Activated naive CD8-positive, alpha-beta T cell treated with anti-CD3 and anti-CD28 coated beads, Interleukin-2, amount 10 ng/mL, durations not matched to agents 7 days and 5 days (primary cell): ENCODE measurements around the gene FAM53B. TPM values are rescaled to one million over a fixed set of nuclear protein-coding genes. Genes with fewer than 3 reads are reported as not detected.
A peak's percentile ranks its signal among the peaks of the same experiment; 100 is the strongest.

Experiments
- ATAC-seq: fragments of 150-1000 bp; cut with Tn5 transposase; one replicate; pipeline ENCODE4 v1.10.0; 2021; ENCODE audit warnings: low read depth, moderate library complexity
- POLR2A ChIA-PET: fragments of 350-600 bp; sonication (Branson Sonifier 250); formaldehyde crosslinking; loops from one replicate; lab custom pipeline; 2021; ENCODE audit warnings: antibody characterized with exemption; lab: Charles Lee
- DNase-seq: peaks from one replicate; pipeline ENCODE4 v3.0.0; 2021
- H3K27ac Mint-ChIP-seq: one replicate; pipeline ENCODE4 v1.8.0; 2022; ENCODE audit warnings: mild to moderate bottlenecking, mixed read lengths
- H3K27me3 Mint-ChIP-seq: one replicate; pipeline ENCODE4 v1.8.0; 2022; ENCODE audit warnings: mild to moderate bottlenecking, moderate library complexity, mixed read lengths
- H3K36me3 Mint-ChIP-seq: one replicate; pipeline ENCODE4 v1.8.0; 2021; ENCODE audit warnings: mild to moderate bottlenecking, mixed read lengths
- H3K4me1 Mint-ChIP-seq: one replicate; pipeline ENCODE4 v1.8.0; 2021; ENCODE audit warnings: mixed read lengths
- H3K4me3 Mint-ChIP-seq: one replicate; pipeline ENCODE4 v1.8.0; 2022; ENCODE audit warnings: mild to moderate bottlenecking, moderate library complexity, mixed read lengths
- H3K9me3 Mint-ChIP-seq: one replicate; pipeline ENCODE4 v1.8.0; 2021; ENCODE audit warnings: mixed read lengths
- total RNA-seq, 2 experiments: library from RNA; stranded (reverse); gene quantifications; one replicate each; pipeline ENCODE4 v1.2.3, GENCODE V29; 2021

FAM53B gene
- total RNA-seq, 2 experiments from 2014 or later = 29.8 to 33.0 TPM

DNA sequence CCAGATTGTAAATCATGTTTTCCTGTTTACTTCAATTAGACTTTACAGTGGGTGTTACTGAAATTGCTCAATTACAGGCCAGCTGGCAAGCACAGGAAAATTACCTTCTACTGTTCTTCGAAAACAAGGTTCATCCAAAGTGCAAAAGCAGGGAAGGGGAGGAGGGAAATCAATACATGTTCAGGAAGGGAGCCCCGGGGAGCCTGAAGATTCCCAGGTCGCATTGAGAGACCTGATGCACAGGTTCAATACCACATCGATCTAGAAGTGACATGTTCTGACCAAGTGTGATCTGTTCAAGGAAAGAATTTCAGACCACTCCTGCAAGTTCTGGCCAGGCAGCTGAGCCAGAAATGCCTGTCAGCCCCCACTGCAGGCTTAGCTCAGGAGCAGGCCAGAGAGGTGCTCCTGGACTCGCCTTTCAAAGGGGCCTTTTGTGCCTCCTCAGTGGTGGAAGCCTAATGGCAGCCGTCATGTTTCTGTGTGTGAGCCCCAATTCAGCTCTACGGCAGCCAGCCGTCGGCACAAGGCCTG, 35.9 kb downstream of the FAM53B start:
- peaks cover 29% of the 10 kb centered on the region for H3K4me1 Mint-ChIP-seq
- no peaks in the 10 kb centered on the region for H3K9me3 Mint-ChIP-seq
- no peak overlapping the region for H3K4me3 Mint-ChIP-seq
- no peak for DNase-seq
- H3K27ac Mint-ChIP-seq = no peak overlapping the region
- POLR2A ChIA-PET = interaction anchor here (1.2 to 1.3 kb wide), 2 partner anchors 10 to 11 kb away, joined by 3 to 5 read pairs; no protein-coding TSS in a partner anchor
- H3K36me3 Mint-ChIP-seq = peaks cover 11% of the 10 kb centered on the region
- no peaks in the 10 kb centered on the region for H3K27me3 Mint-ChIP-seq
- no peak for ATAC-seq

GRCh38 chr10:124707551-124707950, 36.6 kb downstream of the FAM53B start:
- no peaks in the 10 kb centered on the region for H3K27me3 Mint-ChIP-seq
- no peak for DNase-seq
- ATAC-seq = no peak
- peaks cover 11% of the 10 kb centered on the region for H3K36me3 Mint-ChIP-seq
- peaks cover 32% of the 10 kb centered on the region for H3K4me1 Mint-ChIP-seq
- no peaks in the 10 kb centered on the region for H3K9me3 Mint-ChIP-seq
- no peak overlapping the region for H3K4me3 Mint-ChIP-seq
- POLR2A ChIA-PET = no interaction called here
- no peak overlapping the region for H3K27ac Mint-ChIP-seq

DNA sequence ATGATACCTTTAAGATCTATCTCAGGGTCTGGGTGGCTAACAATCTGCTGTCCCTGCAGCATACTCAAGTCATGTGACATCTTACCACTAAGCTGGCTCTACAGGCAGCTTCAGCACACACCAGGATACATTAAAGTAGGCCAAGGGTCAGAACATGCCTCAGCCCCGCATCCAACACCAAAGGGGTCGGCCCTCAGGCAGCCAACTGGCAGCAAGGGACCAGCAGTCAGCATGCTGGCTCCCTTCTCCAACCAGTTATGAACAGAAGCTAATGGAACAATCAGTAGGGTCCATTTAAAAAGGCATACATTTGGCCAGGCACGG, 37.1 kb downstream of the FAM53B start:
- H3K27me3 Mint-ChIP-seq = no peaks in the 10 kb centered on the region
- POLR2A ChIA-PET = interaction anchor here (2.9 kb wide), 1 partner anchor 10 kb away, joined by 17 read pairs; no protein-coding TSS in a partner anchor
- no peak overlapping the region for H3K27ac Mint-ChIP-seq
- H3K36me3 Mint-ChIP-seq = peaks cover 11% of the 10 kb centered on the region
- H3K4me1 Mint-ChIP-seq = peaks cover 35% of the 10 kb centered on the region
- DNase-seq (no peak), ATAC-seq (no peak)
- H3K4me3 Mint-ChIP-seq = no peak overlapping the region
- no peaks in the 10 kb centered on the region for H3K9me3 Mint-ChIP-seq

- peaks cover 11% of the 10 kb centered on the region for H3K36me3 Mint-ChIP-seq
- ATAC-seq (no peak), DNase-seq (no peak)
- no peaks in the 10 kb centered on the region for H3K9me3 Mint-ChIP-seq
- POLR2A ChIA-PET = interaction anchor here (2.9 kb wide), 1 partner anchor 10 kb away, joined by 17 read pairs; no protein-coding TSS in a partner anchor
- peaks cover 38% of the 10 kb centered on the region for H3K4me1 Mint-ChIP-seq
- H3K27ac Mint-ChIP-seq = peak overlapping the region; percentile 58
- H3K27me3 Mint-ChIP-seq = no peaks in the 10 kb centered on the region
- H3K4me3 Mint-ChIP-seq = no peak overlapping the region
Observed at GRCh38 chr10:124706462-124707143, 37.6 kb downstream of the FAM53B start.

GRCh38 chr10:124705817-124706461, 38.2 kb downstream of the FAM53B start:
- H3K27me3 Mint-ChIP-seq = no peaks in the 10 kb centered on the region
- peaks cover 11% of the 10 kb centered on the region for H3K36me3 Mint-ChIP-seq
- H3K4me3 Mint-ChIP-seq = no peak overlapping the region
- H3K27ac Mint-ChIP-seq = peak overlapping the region; percentile 82
- POLR2A ChIA-PET = interaction anchor here (1.1 to 2.9 kb wide), 2 partner anchors 9 to 13 kb away, joined by 4 to 17 read pairs; no protein-coding TSS in a partner anchor
- ATAC-seq = no peak
- no peaks in the 10 kb centered on the region for H3K9me3 Mint-ChIP-seq
- H3K4me1 Mint-ChIP-seq = peaks cover 41% of the 10 kb centered on the region
- DNase-seq = no peak

DNA sequence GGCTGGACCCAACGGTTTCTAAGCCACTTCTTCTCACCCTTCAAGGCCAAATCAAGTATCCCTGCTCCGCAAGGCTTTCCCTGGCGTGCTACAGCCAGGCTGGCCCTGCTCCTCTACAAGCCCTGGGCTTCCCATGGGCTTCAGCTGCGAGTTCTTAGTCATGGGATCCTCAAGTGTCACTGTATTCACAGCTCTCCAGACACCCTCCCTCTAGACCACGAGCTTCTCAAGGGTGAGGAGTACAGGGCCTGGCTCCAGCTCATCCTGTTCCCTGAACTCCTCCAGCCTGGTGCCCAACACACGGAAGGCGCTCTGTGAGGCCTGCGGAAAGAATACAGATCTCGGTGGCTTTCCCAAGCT, 38.8 kb downstream of the FAM53B start:
- Mint-ChIP-seq H3K36me3 (peaks cover 13% of the 10 kb centered on the region), H3K4me3 (no peak overlapping the region), H3K27ac (peak overlapping the region; percentile 82), H3K27me3 (no peaks in the 10 kb centered on the region), H3K9me3 (no peaks in the 10 kb centered on the region), H3K4me1 (peaks cover 42% of the 10 kb centered on the region)
- no peak for ATAC-seq
- POLR2A ChIA-PET = interaction anchor here (1.1 to 2.9 kb wide), 2 partner anchors 8 to 14 kb away, joined by 4 to 17 read pairs; no protein-coding TSS in a partner anchor
- DNase-seq = no peak

DNA sequence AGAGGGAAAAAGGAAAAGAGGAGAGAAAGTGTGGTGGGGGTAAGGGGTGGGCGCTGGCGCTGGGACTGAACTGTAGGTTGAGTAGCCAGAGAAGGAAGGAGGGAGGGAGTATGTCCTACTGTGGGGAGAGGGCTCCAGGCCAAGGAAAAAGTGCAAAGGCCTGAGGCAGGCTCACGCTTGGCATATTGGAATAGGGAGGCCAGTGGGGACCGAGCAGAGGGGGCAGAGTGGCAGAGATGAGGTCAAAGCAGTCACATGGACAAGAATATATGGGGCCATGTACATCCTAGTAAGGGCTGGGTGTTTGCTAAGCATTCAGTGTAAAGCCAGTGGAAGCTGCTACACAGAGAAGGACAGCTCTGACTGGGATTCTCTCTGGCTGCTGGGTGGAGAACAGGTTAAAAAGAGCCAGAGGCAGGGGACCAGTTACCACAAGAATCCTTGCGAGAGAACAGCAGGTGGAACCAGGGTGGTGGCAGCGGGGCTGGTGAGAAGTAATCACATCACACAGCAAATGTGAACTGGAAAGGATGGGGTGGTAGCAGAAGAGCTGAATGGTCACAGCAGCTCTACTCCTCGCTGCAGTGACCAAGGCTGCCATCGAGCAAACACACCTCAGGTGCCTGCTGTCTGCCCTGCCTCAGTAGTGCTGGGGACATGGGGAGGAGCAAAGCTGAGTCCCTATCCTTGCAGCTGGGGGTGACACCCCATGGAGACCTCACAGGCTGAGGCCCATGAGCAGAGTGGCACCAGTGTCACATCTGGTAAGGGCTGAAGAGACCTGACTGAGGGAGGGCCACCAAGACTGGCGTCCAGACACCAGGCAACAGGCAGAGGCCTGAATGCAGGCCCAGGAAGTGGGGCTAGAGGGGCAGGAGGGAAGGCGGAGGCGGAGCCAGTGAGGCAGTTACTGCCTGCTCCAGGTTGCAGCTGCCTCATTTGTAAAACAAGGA, 39.5 kb downstream of the FAM53B start:
- Mint-ChIP-seq H3K27me3 (no peaks in the 10 kb centered on the region), H3K9me3 (no peaks in the 10 kb centered on the region), H3K4me3 (no peak overlapping the region), H3K4me1 (peaks cover 42% of the 10 kb centered on the region), H3K27ac (peak overlapping the region; percentile 82), H3K36me3 (peaks cover 13% of the 10 kb centered on the region)
- DNase-seq = no peak
- peak; percentile 45 for ATAC-seq
- POLR2A ChIA-PET = interaction anchor here (1.1 to 2.9 kb wide), 4 partner anchors 8 to 15 kb away, joined by 3 to 17 read pairs (median 4); no protein-coding TSS in a partner anchor

GRCh38 chr10:124703778-124704427, 40.3 kb downstream of the FAM53B start:
- POLR2A ChIA-PET = interaction anchor here (1.1 to 2.9 kb wide), 3 partner anchors 7 to 16 kb away, joined by 3 to 17 read pairs (median 3); no protein-coding TSS in a partner anchor
- no peaks in the 10 kb centered on the region for H3K9me3 Mint-ChIP-seq
- no peak for DNase-seq
- H3K36me3 Mint-ChIP-seq = peaks cover 14% of the 10 kb centered on the region
- H3K27ac Mint-ChIP-seq = peak overlapping the region; percentile 82
- H3K27me3 Mint-ChIP-seq = no peaks in the 10 kb centered on the region
- ATAC-seq = no peak
- peaks cover 44% of the 10 kb centered on the region for H3K4me1 Mint-ChIP-seq
- H3K4me3 Mint-ChIP-seq = no peak overlapping the region

DNA sequence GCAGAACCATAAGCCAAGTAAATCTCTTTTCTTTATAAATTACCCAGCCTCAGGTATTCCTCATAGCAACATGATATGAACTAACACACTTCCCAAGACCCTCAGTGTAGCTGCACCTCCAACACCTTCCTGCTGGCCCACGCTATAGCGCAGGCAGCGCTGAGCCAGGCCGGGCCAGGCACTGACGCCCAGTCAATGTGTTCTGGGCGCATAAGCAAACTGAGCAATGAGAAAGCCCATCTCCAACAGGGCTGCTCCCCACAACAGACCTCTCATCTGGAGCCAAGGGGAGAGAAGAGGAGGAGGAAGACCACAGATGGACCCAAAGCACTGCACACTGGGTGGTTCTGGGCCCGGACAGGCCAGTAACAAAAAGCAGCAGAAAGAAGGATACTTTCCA, 40.8 kb downstream of the FAM53B start:
- H3K27me3 Mint-ChIP-seq = no peaks in the 10 kb centered on the region
- H3K9me3 Mint-ChIP-seq = no peaks in the 10 kb centered on the region
- H3K36me3 Mint-ChIP-seq = peaks cover 18% of the 10 kb centered on the region
- peak overlapping the region; percentile 91 for H3K27ac Mint-ChIP-seq
- ATAC-seq (no peak), DNase-seq (no peak)
- POLR2A ChIA-PET = no interaction called here
- peaks cover 49% of the 10 kb centered on the region for H3K4me1 Mint-ChIP-seq
- H3K4me3 Mint-ChIP-seq = no peak overlapping the region

- DNase-seq (no peak), ATAC-seq (peak; percentile 49)
- POLR2A ChIA-PET = interaction anchor here (0.8 to 2.3 kb wide), 3 partner anchors 14 to 21 kb away, joined by 3 to 17 read pairs (median 3); no protein-coding TSS in a partner anchor
- H3K27ac Mint-ChIP-seq = peak overlapping the region; percentile 91
- H3K36me3 Mint-ChIP-seq = peaks cover 18% of the 10 kb centered on the region
- no peaks in the 10 kb centered on the region for H3K27me3 Mint-ChIP-seq
- peaks cover 57% of the 10 kb centered on the region for H3K4me1 Mint-ChIP-seq
- H3K9me3 Mint-ChIP-seq = no peaks in the 10 kb centered on the region
- H3K4me3 Mint-ChIP-seq = peak overlapping the region; percentile 59
Observed at GRCh38 chr10:124701881-124702656, 42.1 kb downstream of the FAM53B start.

- Mint-ChIP-seq H3K36me3 (peaks cover 15% of the 10 kb centered on the region), H3K4me1 (peaks cover 60% of the 10 kb centered on the region)
Observed at GRCh38 chr10:124701435-124701834, 42.7 kb downstream of the FAM53B start.

GRCh38 chr10:124701038-124701365, 43.2 kb downstream of the FAM53B start:
- ATAC-seq (no peak), DNase-seq (no peak)
- Mint-ChIP-seq H3K36me3 (peaks cover 12% of the 10 kb centered on the region), H3K4me1 (peaks cover 61% of the 10 kb centered on the region), H3K9me3 (no peaks in the 10 kb centered on the region), H3K4me3 (no peak overlapping the region), H3K27ac (peak overlapping the region; percentile 72), H3K27me3 (no peaks in the 10 kb centered on the region)
- POLR2A ChIA-PET = interaction anchor here (2.3 kb wide), 1 partner anchor 17 kb away, joined by 17 read pairs; no protein-coding TSS in a partner anchor

More at GRCh38 chr10:124701435-124701834, 42.7 kb downstream of the FAM53B start:
- peak overlapping the region; percentile 72 for H3K27ac Mint-ChIP-seq
- no peak for ATAC-seq
- H3K4me3 Mint-ChIP-seq = no peak overlapping the region
- POLR2A ChIA-PET = interaction anchor here (2.3 kb wide), 1 partner anchor 17 kb away, joined by 17 read pairs; no protein-coding TSS in a partner anchor
- no peaks in the 10 kb centered on the region for H3K9me3 Mint-ChIP-seq
- no peak for DNase-seq
- no peaks in the 10 kb centered on the region for H3K27me3 Mint-ChIP-seq
